Calu3 (cell line): ENCODE results near the gene LRRC25. TPM values are rescaled to one million over a fixed set of nuclear protein-coding genes. Genes with fewer than 3 reads are reported as not detected.

Source experiments
- BruUV-seq: library from RNA; stranded (reverse); fragments of 400-500 nt; replicated peaks from 2 replicates; lab custom pipeline; 2021; lab: Mats Ljungman, UMichigan
- CTCF ChIA-PET: fragments of 300-600 bp; sonication (Branson Sonifier 250); formaldehyde crosslinking; loops from one replicate; lab custom pipeline; 2022; ENCODE audit warnings: antibody characterized with exemption; lab: Charles Lee
- DNase-seq: peaks from one replicate; pipeline ENCODE4 v3.0.0; 2022
- H3K27ac Mint-ChIP-seq: one replicate; pipeline ENCODE4 v1.8.0; 2022; ENCODE audit warnings: mixed read lengths; ENCODE audit not compliant: unreplicated experiment
- H3K27me3 Mint-ChIP-seq: one replicate; pipeline ENCODE4 v1.8.0; 2022; ENCODE audit warnings: mixed read lengths; ENCODE audit not compliant: unreplicated experiment
- H3K36me3 Mint-ChIP-seq: one replicate; pipeline ENCODE4 v1.8.0; 2022; ENCODE audit warnings: mild to moderate bottlenecking, moderate library complexity, mixed read lengths; ENCODE audit not compliant: insufficient read depth, unreplicated experiment
- H3K4me1 Mint-ChIP-seq: one replicate; pipeline ENCODE4 v1.8.0; 2022; ENCODE audit warnings: mild to moderate bottlenecking, low read depth, mixed read lengths; ENCODE audit not compliant: unreplicated experiment
- H3K4me3 Mint-ChIP-seq: one replicate; pipeline ENCODE4 v1.8.0; 2022; ENCODE audit warnings: mild to moderate bottlenecking, low read depth, moderate library complexity, mixed read lengths; ENCODE audit not compliant: unreplicated experiment
- H3K9me3 Mint-ChIP-seq: one replicate; pipeline ENCODE4 v1.8.0; 2022; ENCODE audit warnings: low read depth, mixed read lengths; ENCODE audit not compliant: unreplicated experiment
- intact Hi-C: fragments of 100-400 bp; cut with micrococcal nuclease; formaldehyde crosslinking; loops from one replicate; pipeline ENCODE4 v1.10.0; 2022; ENCODE audit not compliant: unreplicated experiment
- total RNA-seq: library from RNA; stranded (reverse); gene quantifications from 2 replicates; pipeline ENCODE4 v1.2.3, GENCODE V29; 2022
- TF ChIP-seq, protein P1 (sequence below): fragments of 200-600 bp; IDR thresholded peaks from one replicate; pipeline ENCODE4 v1.8.0; 2022; ENCODE audit warnings: antibody characterized with exemption; ENCODE audit not compliant: unreplicated experiment

Gene LRRC25
- total RNA-seq, 1 experiment from 2014 or later: not detected

DNA sequence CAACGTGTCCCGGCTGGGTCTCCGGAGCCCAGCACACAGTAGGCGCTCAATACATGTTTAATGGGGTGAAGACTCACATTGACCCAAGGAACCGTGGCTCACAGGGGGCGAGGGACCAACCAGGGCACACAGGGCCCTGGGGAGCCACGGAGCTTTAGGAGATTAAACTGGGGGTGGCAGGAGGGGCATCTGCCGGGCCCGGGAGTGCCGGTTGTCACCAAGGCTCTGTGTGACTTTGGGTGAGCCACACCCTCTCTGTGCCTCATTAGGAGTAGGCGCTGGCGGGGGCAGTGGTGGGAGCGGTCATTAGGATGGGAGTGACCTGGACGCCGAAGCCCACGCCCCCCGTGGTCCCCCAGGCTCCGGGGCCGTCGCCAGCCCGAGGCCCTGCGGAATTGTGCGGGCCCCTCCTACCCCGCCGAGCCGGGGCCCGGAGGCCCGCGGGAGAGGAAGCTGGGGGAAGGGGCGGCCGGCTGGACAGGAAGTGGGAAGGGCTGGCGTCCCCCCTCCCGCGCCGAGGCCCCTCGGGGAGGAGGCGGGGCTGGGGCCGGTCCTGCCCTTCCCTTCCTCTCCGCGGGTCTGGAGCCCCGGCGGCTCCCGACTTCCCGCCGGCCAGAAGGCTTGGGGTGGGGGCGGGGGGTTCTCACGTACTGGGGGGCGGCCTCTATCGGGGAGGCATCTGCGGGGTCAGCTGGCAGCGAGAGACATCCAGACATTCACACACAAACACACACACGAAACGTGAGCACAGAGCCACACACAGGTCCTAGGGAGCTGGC is 20.0 kb upstream of the LRRC25 start:
- Mint-ChIP-seq H3K4me3 (peak overlapping the region; percentile 83), H3K9me3 (no peaks in the 10 kb centered on the region), H3K27me3 (no peaks in the 10 kb centered on the region), H3K4me1 (peaks cover 25% of the 10 kb centered on the region), H3K27ac (peak overlapping the region; percentile 80), H3K36me3 (peaks cover 53% of the 10 kb centered on the region)
- TF ChIP-seq, protein P1, sequence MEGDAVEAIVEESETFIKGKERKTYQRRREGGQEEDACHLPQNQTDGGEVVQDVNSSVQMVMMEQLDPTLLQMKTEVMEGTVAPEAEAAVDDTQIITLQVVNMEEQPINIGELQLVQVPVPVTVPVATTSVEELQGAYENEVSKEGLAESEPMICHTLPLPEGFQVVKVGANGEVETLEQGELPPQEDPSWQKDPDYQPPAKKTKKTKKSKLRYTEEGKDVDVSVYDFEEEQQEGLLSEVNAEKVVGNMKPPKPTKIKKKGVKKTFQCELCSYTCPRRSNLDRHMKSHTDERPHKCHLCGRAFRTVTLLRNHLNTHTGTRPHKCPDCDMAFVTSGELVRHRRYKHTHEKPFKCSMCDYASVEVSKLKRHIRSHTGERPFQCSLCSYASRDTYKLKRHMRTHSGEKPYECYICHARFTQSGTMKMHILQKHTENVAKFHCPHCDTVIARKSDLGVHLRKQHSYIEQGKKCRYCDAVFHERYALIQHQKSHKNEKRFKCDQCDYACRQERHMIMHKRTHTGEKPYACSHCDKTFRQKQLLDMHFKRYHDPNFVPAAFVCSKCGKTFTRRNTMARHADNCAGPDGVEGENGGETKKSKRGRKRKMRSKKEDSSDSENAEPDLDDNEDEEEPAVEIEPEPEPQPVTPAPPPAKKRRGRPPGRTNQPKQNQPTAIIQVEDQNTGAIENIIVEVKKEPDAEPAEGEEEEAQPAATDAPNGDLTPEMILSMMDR: no peak
- peak; percentile 72 for DNase-seq
- BruUV-seq: no TSS peak
- intact Hi-C loops: loop anchor here (10.0 kb wide), 1 partner anchor 143 kb away; the partner anchor contains the start of gene IQCN
- CTCF ChIA-PET: interaction anchor here (0.6 to 1.5 kb wide), 3 partner anchors 31 to 530 kb away, joined by 4 to 5 read pairs (median 4); partner anchors contain the start of gene GDF15

- peak; percentile 80 for DNase-seq
- peak overlapping the region; percentile 80 for H3K27ac Mint-ChIP-seq
- H3K36me3 Mint-ChIP-seq: peaks cover 54% of the 10 kb centered on the region
- BruUV-seq: no TSS peak
- TF ChIP-seq, protein P1: no peak
- no peaks in the 10 kb centered on the region for H3K9me3 Mint-ChIP-seq
- CTCF ChIA-PET: interaction anchor here (0.6 to 1.5 kb wide), 4 partner anchors 16 to 137 kb away, joined by 3 to 5 read pairs (median 4); partner anchors contain the start of genes GDF15 and LSM4
- intact Hi-C loops: loop anchor here (10.0 kb wide), 1 partner anchor 142 kb away; the partner anchor contains the start of gene IQCN
- H3K4me3 Mint-ChIP-seq: peak overlapping the region; percentile 83
- H3K4me1 Mint-ChIP-seq: peaks cover 25% of the 10 kb centered on the region
- H3K27me3 Mint-ChIP-seq: no peaks in the 10 kb centered on the region
These were observed 19.4 kb upstream of the LRRC25 start for GRCh38 chr19:18416778-18417249.

GRCh38 chr19:18415178-18415867 is 17.9 kb upstream of the LRRC25 start:
- CTCF ChIA-PET: interaction anchor here (0.5 kb wide), 1 partner anchor 407 kb away, joined by 3 read pairs; the partner anchor contains the start of gene ARRDC2
- no TSS peak for BruUV-seq

More at GRCh38 chr19:18415178-18415867, 17.9 kb upstream of the LRRC25 start:
- Mint-ChIP-seq H3K4me3 (no peak overlapping the region), H3K27me3 (no peaks in the 10 kb centered on the region), H3K9me3 (no peaks in the 10 kb centered on the region), H3K4me1 (peaks cover 25% of the 10 kb centered on the region), H3K36me3 (peaks cover 58% of the 10 kb centered on the region), H3K27ac (no peak overlapping the region)
- TF ChIP-seq, protein P1: no peak
- no peak for DNase-seq
- intact Hi-C loops: loop anchor here (10.0 kb wide), 1 partner anchor 141 kb away; the partner anchor contains the start of gene IQCN
